Body of pancreas (tissue), 4 donors: ENCODE data around the gene CDK17. TPM values are rescaled to one million over a fixed set of nuclear protein-coding genes. Genes with fewer than 3 reads are reported as not detected.

Experiments used
- ATAC-seq: fragments of 150-250 bp; one replicate; pipeline ENCODE4 v1.9.1; 2016
- DNase-seq, 4 donors: peaks; one replicate each; pipeline ENCODE4 v3.0.0-alpha.2; 2019
- H3K27ac ChIP-seq, 4 donors: fragments of 200-600 bp; sonication (generic); 1 replicate in 3 of 4; 2 replicates in 1 of 4; pipeline versions ENCODE4 v1.5.1 to v1.6.1; 2016 to 2019; ENCODE audit warnings: mild to moderate bottlenecking in 1 of 4, mixed read lengths in 1 of 4, moderate library complexity in 1 of 4
- H3K27me3 ChIP-seq, 2 donors: fragments of 200-600 bp; sonication (generic); one replicate each; pipeline ENCODE4 v1.6.0; 2016; ENCODE audit warnings: mild to moderate bottlenecking in 1 of 2
- H3K36me3 ChIP-seq, 2 donors: fragments of 200-600 bp; sonication (generic); replicated peaks in 1 of 2; 2 replicates each; pipeline ENCODE4 v1.5.1; 2016; ENCODE audit warnings: low read depth in 2 of 2; ENCODE audit not compliant: insufficient read depth in 1 of 2
- H3K4me1 ChIP-seq: fragments of 200-600 bp; sonication (generic); one replicate; pipeline ENCODE4 v1.6.0; 2016
- H3K4me3 ChIP-seq, 2 donors: fragments of 200-600 bp; sonication (generic); 1 replicate in 1 of 2; 2 replicates in 1 of 2; pipeline ENCODE4 v1.5.1; 2016 to 2019
- H3K9me3 ChIP-seq, 3 donors: fragments of 200-600 bp; sonication (generic); 1 replicate in 2 of 3; 2 replicates in 1 of 3; pipeline ENCODE4 v1.5.1; 2016
- CTCF ChIP-seq, 7 experiments: fragments of 450-650 bp in 4 of 7; fragments of 200-600 bp in 3 of 7; sonication (generic) in 3 of 7; IDR thresholded peaks; one replicate each; pipeline ENCODE4 v1.5.1; 2016 to 2019; ENCODE audit warnings: antibody characterized with exemption in 7 of 7
- POLR2A ChIP-seq, 3 donors: fragments of 450-650 bp; IDR thresholded peaks; one replicate each; pipeline ENCODE4 v1.6.1; 2016; ENCODE audit warnings: antibody characterized with exemption in 3 of 3, mild to moderate bottlenecking in 2 of 3
- WGBS, 2 donors: methylation state at CpG; one replicate each; pipeline ENCODE4 v1.1.5; 2017; 5-methylcytosine and 5-hydroxymethylcytosine counted together
- intact Hi-C: fragments of 100-400 bp; cut with DNase I; formaldehyde crosslinking; loops from one replicate; pipeline ENCODE4 v1.15.1; 2023
- total RNA-seq, 2 donors: library from RNA; depleted of rRNA; stranded (reverse); fragments of >200 nt; gene quantifications; one replicate each; pipeline ENCODE4 v1.1.0, GENCODE V29; 2016

The CDK17 gene
- total RNA-seq, 2 donors from 2014 or later, result 17.5 to 29.8 TPM

- no peaks in the 10 kb centered on the region for H3K36me3 ChIP-seq
- no peak for TF ChIP-seq POLR2A (IDR thresholded peaks at IDR 0.05)
- TF ChIP-seq CTCF (IDR thresholded peaks at IDR 0.05), result no peak
- H3K27ac ChIP-seq, result no peak overlapping the region
- H3K4me3 ChIP-seq, result no peak overlapping the region
- DNase-seq, result no peak
- no peaks in the 10 kb centered on the region for H3K9me3 ChIP-seq
- 80 to 82% methylated on average over 6 of the region's 6 CpGs for WGBS, 2 donors
- H3K27me3 ChIP-seq, result no peaks in the 10 kb centered on the region
- intact Hi-C loops, result no loop called here
- no peak for ATAC-seq
- peaks cover 15% of the 10 kb centered on the region for H3K4me1 ChIP-seq
Measured at GRCh38 chr12:96402061-96402460, 1.8 kb upstream of the CDK17 start.

- TF ChIP-seq CTCF (IDR thresholded peaks at IDR 0.05) (peak in 4 of 7 experiments; percentile 12 to 40 (median 36)), POLR2A (IDR thresholded peaks at IDR 0.05) (no peak)
- Histone ChIP-seq H3K27ac (peak overlapping the region; percentile 54 to 98 (median 97)), H3K4me3 (peak overlapping the region; percentile 40 to 51), H3K27me3 (no peaks in the 10 kb centered on the region), H3K36me3 (no peaks in the 10 kb centered on the region), H3K9me3 (no peaks in the 10 kb centered on the region), H3K4me1 (peaks cover 16% of the 10 kb centered on the region)
- intact Hi-C loops, result no loop called here
- ATAC-seq, result peak; percentile 6
- peak; percentile 13 to 47 (median 24) for DNase-seq
- 3 to 5% methylated on average over 18 of the region's 18 CpGs for WGBS, 2 donors
Measured at GRCh38 chr12:96401076-96401871, 1.0 kb upstream of the CDK17 start.

DNA sequence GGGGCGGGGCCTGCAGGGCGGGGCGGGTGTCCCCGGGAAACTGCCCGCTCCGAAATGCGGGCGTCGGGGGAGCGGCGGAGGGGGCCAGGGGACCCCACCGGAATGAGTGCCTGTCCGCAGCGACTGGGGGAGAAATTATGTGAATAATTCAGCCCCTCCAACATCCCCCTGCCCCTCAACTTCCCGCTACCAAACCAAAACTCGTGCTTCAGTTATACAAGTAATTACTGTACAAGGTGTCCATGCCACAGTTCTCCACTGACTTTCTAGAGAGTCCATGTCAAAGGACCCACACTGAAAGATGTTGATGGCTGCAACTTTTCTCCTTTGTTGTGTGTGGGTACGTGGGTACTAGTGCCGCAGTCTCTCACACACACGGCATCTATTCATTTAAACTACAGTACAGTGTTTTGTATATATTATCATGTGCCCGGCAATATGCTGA is 414 bp upstream of the CDK17 start:
- Histone ChIP-seq H3K27ac (peak overlapping the region; percentile 54 to 98 (median 97)), H3K4me3 (peak overlapping the region; percentile 40 to 51), H3K36me3 (no peaks in the 10 kb centered on the region), H3K9me3 (no peaks in the 10 kb centered on the region), H3K27me3 (no peaks in the 10 kb centered on the region), H3K4me1 (peaks cover 22% of the 10 kb centered on the region)
- no peak for TF ChIP-seq POLR2A (IDR thresholded peaks at IDR 0.05)
- peak in 1 of 7 experiments; percentile 4 for TF ChIP-seq CTCF (IDR thresholded peaks at IDR 0.05)
- 0 to 1% methylated on average over 15 to 20 of the region's 20 CpGs for whole genome bisulfite sequencing, 2 donors
- intact Hi-C loops, result no loop called here
- DNase-seq (no peak), ATAC-seq (peak; percentile 43)

- no peaks in the 10 kb centered on the region for H3K27me3 ChIP-seq
- intact Hi-C loops, result no loop called here
- 0 to 1% methylated on average over 53 to 64 of the region's 70 CpGs for WGBS, 2 donors
- peak in 4 of 7 experiments; percentile 4 to 31 (median 17) for TF ChIP-seq CTCF (IDR thresholded peaks at IDR 0.05)
- peak in 2 of 3 donors; percentile 48 to 50 for TF ChIP-seq POLR2A (IDR thresholded peaks at IDR 0.05)
- peak overlapping the region; percentile 54 to 98 (median 97) for H3K27ac ChIP-seq
- peaks cover 22% of the 10 kb centered on the region for H3K4me1 ChIP-seq
- no peaks in the 10 kb centered on the region for H3K9me3 ChIP-seq
- DNase-seq, result peak; percentile 54 to 68 (median 60)
- ATAC-seq, result peak; percentile 19
- H3K4me3 ChIP-seq, result peak overlapping the region; percentile 50 to 97
- H3K36me3 ChIP-seq, result no peaks in the 10 kb centered on the region
Measured at GRCh38 chr12:96399120-96399918, 920 bp downstream of the CDK17 start.
